Measurements from ENCODE around the gene SNX6. TPM values are rescaled to one million over a fixed set of nuclear protein-coding genes. Genes with fewer than 3 reads are reported as not detected.

Gene SNX6
- total and polyA plus RNA-seq, 10 of the 15 experiments (the other 5 are each of a cell fraction or from before 2014, with no cell fraction given) = 34.4 to 107 (median 71.7) TPM

- Histone ChIP-seq H3K36me3 (ENCODE audit: control insufficient read depth in 2 of 2, insufficient read depth in 2 of 2, low read length in 1 of 2) (peaks cover 2 to 22% of the 10 kb centered on the region in 2 experiments), H4K20me1 (ENCODE audit: control insufficient read depth, insufficient read depth) (no peaks in the 10 kb centered on the region), H3K9ac (ENCODE audit: control insufficient read depth, insufficient read depth, low read length) (no peak overlapping the region), H3K27me3 (replicated peaks in 1 of 2; ENCODE audit: control insufficient read depth in 2 of 2, insufficient read depth in 2 of 2, low read length in 1 of 2) (no peaks in the 10 kb centered on the region), H3K9me3 (replicated peaks; ENCODE audit: control insufficient read depth, insufficient read depth, low read length) (no peaks in the 10 kb centered on the region), H3K4me1 (ENCODE audit: control insufficient read depth, insufficient read depth, low read length) (no peaks in the 10 kb centered on the region), H2AFZ (ENCODE audit: control insufficient read depth, low read depth, low read length) (no peak overlapping the region), H3K4me3 (no peak overlapping the region), H3K4me2 (ENCODE audit: control insufficient read depth, insufficient read depth) (no peak overlapping the region), H3K27ac (ENCODE audit: control insufficient read depth, insufficient read depth) (no peak overlapping the region), H3K79me2 (ENCODE audit: control insufficient read depth, insufficient read depth, low read length) (no peaks in the 10 kb centered on the region)
- no peak for FAIRE-seq
- CTCF ChIA-PET = interaction anchor here (1.4 kb wide), 1 partner anchor 14 kb away, joined by 3 read pairs; no protein-coding TSS in a partner anchor
- SMC1A ChIA-PET (ENCODE audit: uncharacterized antibody, unreplicated experiment) = interaction anchor here (0.9 kb wide), 1 partner anchor 9 kb away, joined by 3 read pairs; no protein-coding TSS in a partner anchor
- POLR2A ChIA-PET = no interaction called here
- no peak for DNase-seq (ENCODE audit: low read depth, low spot score)
- no TSS peak for BruUV-seq (replicated peaks)
- WGBS (ENCODE audit: insufficient coverage, insufficient replicate concordance, low lambda C conversion rate, missing lambda C conversion rate) = 91% methylated on average over 2 of the region's 2 CpGs
- no peak for TF ChIP-seq REST (IDR thresholded peaks at IDR 0.05; ENCODE audit: low read depth, low read length)
- no peak for TF ChIP-seq POLR2A (IDR thresholded peaks at IDR 0.05; ENCODE audit: low read depth, low read length)
- no peak for TF ChIP-seq CBFB (IDR thresholded peaks at IDR 0.05; ENCODE audit: low read depth)
- no peak for TF ChIP-seq IKZF2 (IDR thresholded peaks at IDR 0.05)
- TF ChIP-seq NR2F1 (conservative IDR thresholded peaks at IDR 0.05) = no peak
- TF ChIP-seq RELA (IDR thresholded peaks at IDR 0.05; ENCODE audit: borderline replicate concordance, partially characterized antibody) = no peak
- TF ChIP-seq SUPT20H (IDR thresholded peaks at IDR 0.05; ENCODE audit: borderline replicate concordance, control insufficient read depth, low read depth, low read length) = no peak
- TF ChIP-seq USF2 (IDR thresholded peaks at IDR 0.05; ENCODE audit: borderline replicate concordance, low read depth, low read length) = no peak
- no peak for TF ChIP-seq POLR2AphosphoS5 (IDR thresholded peaks at IDR 0.05; ENCODE audit: low read length)
- TF ChIP-seq SKIL (IDR thresholded peaks at IDR 0.05; ENCODE audit: low read depth, poor library complexity, severe bottlenecking) = no peak
- no peak for TF ChIP-seq E4F1 (IDR thresholded peaks at IDR 0.05; ENCODE audit: borderline replicate concordance, partially characterized antibody)
- TF ChIP-seq TAF1 (IDR thresholded peaks at IDR 0.05; ENCODE audit: borderline replicate concordance, low read depth, low read length) = no peak
- TF ChIP-seq TCF3 (IDR thresholded peaks at IDR 0.05; ENCODE audit: borderline replicate concordance, insufficient read depth, low read depth, low read length) = no peak
- TF ChIP-seq SIX5 (IDR thresholded peaks at IDR 0.05; ENCODE audit: low read depth, low read length, severe bottlenecking) = no peak
- TF ChIP-seq MEF2A (IDR thresholded peaks at IDR 0.05; ENCODE audit: insufficient read depth, low read depth, low read length) = no peak
- no peak for TF ChIP-seq CBX3 (IDR thresholded peaks at IDR 0.05; ENCODE audit: borderline replicate concordance, low read depth)
- no peak for TF ChIP-seq STAT3 (IDR thresholded peaks at IDR 0.05; ENCODE audit: low read depth, low read length)
- ATAC-seq = no peak
- intact Hi-C loops (cut with micrococcal nuclease; ENCODE audit: unreplicated experiment) (no loop called here), in situ Hi-C loops (cut with MboI) (no loop called here)
- RAD21 ChIA-PET (ENCODE audit: unreplicated experiment) = no interaction called here
These were observed 24.5 kb downstream of the SNX6 start for GRCh38 chr14:34605461-34605860.
